Lung (tissue), 12 donors: ENCODE results near the gene NFX1. TPM values are rescaled to one million over a fixed set of nuclear protein-coding genes. Genes with fewer than 3 reads are reported as not detected.
A peak's percentile ranks its signal among the peaks of the same experiment; 100 is the strongest.
"Not testable (repeated sequence)": the region's sequence is repeated elsewhere in the genome, so short reads cannot be mapped to it uniquely, and the experiment has no call there.

Source experiments
- ATAC-seq: fragments of 200-7000 bp; cut with Tn5 transposase; one replicate; pipeline ENCODE4 v1.9.1; 2020; ENCODE audit warnings: moderate number of reproducible peaks; ENCODE audit not compliant: insufficient read depth, low FRiP score
- DNase-seq, 3 donors: peaks; one replicate each; pipeline ENCODE4 v3.0.0-alpha.2; 2013 to 2017
- H3K27ac ChIP-seq, 2 donors: one replicate each; pipeline ENCODE4 v1.5.1; 2013; ENCODE audit warnings: mild to moderate bottlenecking in 2 of 2, moderate library complexity in 2 of 2, control low read depth in 1 of 2, inconsistent platforms in 1 of 2, low read depth in 1 of 2, low read length in 1 of 2
- H3K27me3 ChIP-seq, 3 donors: one replicate each; pipeline ENCODE4 v1.5.1; 2013; ENCODE audit warnings: low read length in 2 of 3; ENCODE audit not compliant: control insufficient read depth in 3 of 3, insufficient read depth in 3 of 3
- H3K36me3 ChIP-seq, 4 donors: one replicate each; pipeline ENCODE4 v1.5.1; 2013; ENCODE audit warnings: low read length in 4 of 4, mild to moderate bottlenecking in 1 of 4, moderate library complexity in 1 of 4; ENCODE audit not compliant: control insufficient read depth in 4 of 4, insufficient read depth in 4 of 4
- H3K4me1 ChIP-seq, 5 donors: one replicate each; pipeline ENCODE4 v1.5.1; 2013; ENCODE audit warnings: low read length in 5 of 5, mild to moderate bottlenecking in 2 of 5, moderate library complexity in 1 of 5; ENCODE audit not compliant: control insufficient read depth in 5 of 5, insufficient read depth in 5 of 5
- H3K4me3 ChIP-seq: one replicate; pipeline ENCODE4 v1.5.1; 2013; ENCODE audit warnings: mild to moderate bottlenecking, control low read depth, moderate library complexity
- H3K9ac ChIP-seq, 2 donors: one replicate each; pipeline ENCODE4 v1.5.1; 2013; ENCODE audit warnings: low read length in 2 of 2, control low read depth in 1 of 2; ENCODE audit not compliant: insufficient read depth in 1 of 2
- H3K9me3 ChIP-seq, 4 donors: one replicate each; pipeline ENCODE4 v1.5.1; 2013; ENCODE audit warnings: low read length in 3 of 4, mild to moderate bottlenecking in 1 of 4, moderate library complexity in 1 of 4; ENCODE audit not compliant: control insufficient read depth in 4 of 4, insufficient read depth in 3 of 4
- CTCF ChIP-seq: IDR thresholded peaks from 2 replicates; pipeline ENCODE4 v1.5.1; 2012; ENCODE audit warnings: mild to moderate bottlenecking; ENCODE audit errors: control extremely low read depth, extremely low read depth
- WGBS, 2 donors: extraction: QIAGEN DNeasy Blood & Tissue Kit; methylation state at CpG; one replicate each; pipeline ENCODE4 v1.1.7; 2013; 5-methylcytosine and 5-hydroxymethylcytosine counted together
- polyA plus RNA-seq, 2 donors: library from polyadenylated mRNA; stranded (reverse); fragments of 200-250 nt; gene quantifications; one replicate each; pipeline ENCODE4 v1.2.1, GENCODE V29; 2013
- total RNA-seq, 2 donors: library from RNA; depleted of rRNA in 1 of 2; stranded (reverse); fragments of >200 nt in 1 of 2; gene quantifications; one replicate each; pipeline ENCODE4 v1.2.1, GENCODE V29; 2014 to 2021
- donor health status: control.
- donor health status: control.
- donor health status: Bipolar disorder and iron deficiency.
- donor health status: healthy.
- donor health status: DM: yes; HTN: yes; CAD: no.

Gene NFX1
- total and polyA plus RNA-seq, 4 donors: 13.1 to 43.4 (median 26.3) TPM

- Histone ChIP-seq H3K4me1 (peaks cover 0 to 4% (median 0%) of the 10 kb centered on the region in 5 donors), H3K4me3 (no peak overlapping the region), H3K36me3 (peaks cover 38 to 64% (median 58%) of the 10 kb centered on the region in 4 donors), H3K9ac (no peak overlapping the region), H3K9me3 (no peaks in the 10 kb centered on the region), H3K27ac (no peak overlapping the region), H3K27me3 (no peaks in the 10 kb centered on the region)
- no peak for DNase-seq
- ATAC-seq: no peak
- 94 to 95% methylated on average over 1 of the region's 1 CpG for WGBS, 2 donors
- no peak for TF ChIP-seq CTCF
These were observed 19.6 kb downstream of the NFX1 start for GRCh38 chr9:33309903-33310302.

GRCh38 chr9:33310748-33311147 is 20.4 kb downstream of the NFX1 start:
- ATAC-seq: no peak
- no peak overlapping the region for H3K27ac ChIP-seq
- WGBS, 2 donors: 70 to 86% methylated on average over 2 of the region's 2 CpGs
- no peaks in the 10 kb centered on the region for H3K27me3 ChIP-seq
- no peaks in the 10 kb centered on the region for H3K9me3 ChIP-seq
- H3K36me3 ChIP-seq: peaks cover 32 to 55% (median 51%) of the 10 kb centered on the region in 4 donors
- no peak for DNase-seq
- peaks cover 0 to 2% (median 0%) of the 10 kb centered on the region in 5 donors for H3K4me1 ChIP-seq
- no peak overlapping the region for H3K9ac ChIP-seq
- H3K4me3 ChIP-seq: no peak overlapping the region
- TF ChIP-seq CTCF: no peak

- Histone ChIP-seq H3K27me3 (no peaks in the 10 kb centered on the region), H3K27ac (no peak overlapping the region), H3K4me3 (no peak overlapping the region), H3K9ac (no peak overlapping the region), H3K36me3 (peaks cover 27 to 52% (median 44%) of the 10 kb centered on the region in 4 donors), H3K9me3 (no peaks in the 10 kb centered on the region), H3K4me1 (peaks cover 0 to 2% (median 0%) of the 10 kb centered on the region in 5 donors)
- no peak for TF ChIP-seq CTCF
- 81 to 95% methylated on average over 2 of the region's 2 CpGs for WGBS, 2 donors
- ATAC-seq (no peak), DNase-seq (no peak)
These were observed 21.6 kb downstream of the NFX1 start for GRCh38 chr9:33311953-33312352.

GRCh38 chr9:33315371-33315770 is 25.1 kb downstream of the NFX1 start:
- DNase-seq (no peak), ATAC-seq (no peak)
- Histone ChIP-seq H3K4me3 (no peak overlapping the region), H3K27me3 (no peaks in the 10 kb centered on the region), H3K36me3 (peaks cover 29 to 47% (median 36%) of the 10 kb centered on the region in 4 donors), H3K9ac (no peak overlapping the region), H3K4me1 (no peaks in the 10 kb centered on the region), H3K27ac (no peak overlapping the region), H3K9me3 (no peaks in the 10 kb centered on the region)
- no peak for TF ChIP-seq CTCF
- WGBS, 2 donors: 42 to 67% methylated on average over 5 of the region's 5 CpGs

- H3K9ac ChIP-seq, ATAC-seq, H3K4me3 ChIP-seq, H3K4me1 ChIP-seq, H3K27me3 ChIP-seq, H3K9me3 ChIP-seq, H3K27ac ChIP-seq: not testable (repeated sequence)
- peak in 2 of 3 donors; percentile 15 to 17 for DNase-seq
- peaks cover 34 to 47% (median 40%) of the 10 kb centered on the region in 4 donors for H3K36me3 ChIP-seq
- 86 to 90% methylated on average over 3 of the region's 3 CpGs for WGBS, 2 donors
These were observed 26.8 kb downstream of the NFX1 start for GRCh38 chr9:33317136-33317535.
